Measurements from ENCODE around the gene HDAC3.

Gene HDAC3

GRCh38 chr5:141636413-141637122, at the start of gene HDAC3, which contains the start of gene RELL2:
TSS of gene HDAC3 (minus strand) at chr5:141636849. CDS start at chr5:141636790, 59 bp downstream.
TSS of gene RELL2 (plus strand) at chr5:141636997. CDS start at chr5:141638226, 1,229 bp downstream.
- DNase-seq (ENCODE audit: low read depth) = peak; percentile 77

- DNase-seq (ENCODE audit: low read depth) = no peak
These were observed 48.9 kb upstream of the HDAC3 start for GRCh38 chr5:141685591-141685990.

GRCh38 chr5:141683596-141684141, 47.0 kb upstream of the HDAC3 start:
- no peak for DNase-seq (ENCODE audit: low read depth)

- peak; percentile 86 for DNase-seq (ENCODE audit: low read depth)
These were observed 45.3 kb upstream of the HDAC3 start, which contains the start of gene ARAP3 for GRCh38 chr5:141681695-141682641. TSS of gene ARAP3 (minus strand) at chr5:141682230. CDS start at chr5:141680486, 1,744 bp downstream.

- DNase-seq (ENCODE audit: low read depth) = no peak
These were observed 44.6 kb upstream of the HDAC3 start for GRCh38 chr5:141681295-141681694.

- DNase-seq (ENCODE audit: low read depth) = no peak
These were observed 44.1 kb upstream of the HDAC3 start for GRCh38 chr5:141680751-141681201.

- DNase-seq (ENCODE audit: low read depth) = no peak
These were observed 43.5 kb upstream of the HDAC3 start for GRCh38 chr5:141680178-141680577.

GRCh38 chr5:141677415-141677814, 40.8 kb upstream of the HDAC3 start:
- no peak for DNase-seq (ENCODE audit: low read depth)

GRCh38 chr5:141675672-141676071, 39.0 kb upstream of the HDAC3 start:
- no peak for DNase-seq (ENCODE audit: low read depth)

GRCh38 chr5:141674747-141675146, 38.1 kb upstream of the HDAC3 start:
- no peak for DNase-seq (ENCODE audit: low read depth)

- no peak for DNase-seq (ENCODE audit: low read depth)
These were observed 36.5 kb upstream of the HDAC3 start for GRCh38 chr5:141672841-141673813.

GRCh38 chr5:141672071-141672840, 35.6 kb upstream of the HDAC3 start:
- no peak for DNase-seq (ENCODE audit: low read depth)

GRCh38 chr5:141669520-141669919, 32.9 kb upstream of the HDAC3 start:
- no peak for DNase-seq (ENCODE audit: low read depth)

GRCh38 chr5:141668601-141669265, 32.1 kb upstream of the HDAC3 start:
- no peak for DNase-seq (ENCODE audit: low read depth)

- no peak for DNase-seq (ENCODE audit: low read depth)
These were observed 29.6 kb upstream of the HDAC3 start for GRCh38 chr5:141665995-141666940.

GRCh38 chr5:141664733-141665461, 28.2 kb upstream of the HDAC3 start:
- DNase-seq (ENCODE audit: low read depth) = peak; percentile 57

GRCh38 chr5:141663506-141663905, 26.9 kb upstream of the HDAC3 start:
- no peak for DNase-seq (ENCODE audit: low read depth)

- DNase-seq (ENCODE audit: low read depth) = no peak
These were observed 25.4 kb upstream of the HDAC3 start for GRCh38 chr5:141662028-141662427.
